Stomach (tissue), 4 donors: Measurements from ENCODE around the gene SPATA31C1.

Source experiments
- CTCF ChIP-seq, 7 experiments: fragments of 450-650 bp in 4 of 7; fragments of 200-600 bp in 3 of 7; sonication (generic) in 3 of 7; IDR thresholded peaks; one replicate each; pipeline ENCODE4 v1.5.1; 2016 to 2019; ENCODE audit warnings: antibody characterized with exemption in 7 of 7, control low read depth in 2 of 7, mild to moderate bottlenecking in 1 of 7
- POLR2AphosphoS5 ChIP-seq, 3 donors: sonication (generic); formaldehyde crosslinking; IDR thresholded peaks; one replicate each; pipeline ENCODE4 v1.6.1; 2016; ENCODE audit warnings: antibody characterized with exemption in 3 of 3

- TF ChIP-seq CTCF (IDR thresholded peaks at IDR 0.05): no peak
- TF ChIP-seq POLR2AphosphoS5 (IDR thresholded peaks at IDR 0.05): no peak
Measured at GRCh38 chr9:87898151-87898550, 19.6 kb upstream of the SPATA31C1 start.
